Hepatocyte (in vitro differentiated cells): ENCODE results near the gene VANGL2. TPM values are rescaled to one million over a fixed set of nuclear protein-coding genes. Genes with fewer than 3 reads are reported as not detected.

Experiments used
- DNase-seq: peaks from one replicate; pipeline ENCODE4 v3.0.0-alpha.2; 2016; ENCODE audit warnings: low spot score
- H2AFZ ChIP-seq: fragments of 200-600 bp; sonication (generic); 2 replicates; pipeline ENCODE4 v1.6.0; 2016; ENCODE audit warnings: antibody characterized with exemption, mild to moderate bottlenecking
- H3K27ac ChIP-seq: fragments of 200-600 bp; sonication (generic); 2 replicates; pipeline ENCODE4 v1.5.1; 2016; ENCODE audit warnings: mild to moderate bottlenecking
- H3K27me3 ChIP-seq: fragments of 200-600 bp; sonication (generic); 2 replicates; pipeline ENCODE4 v1.6.1; 2016
- H3K36me3 ChIP-seq: fragments of 200-600 bp; sonication (generic); replicated peaks from 2 replicates; pipeline ENCODE4 v1.5.1; 2016; ENCODE audit warnings: low read depth; ENCODE audit not compliant: insufficient read depth
- H3K4me1 ChIP-seq: fragments of 200-600 bp; sonication (generic); 2 replicates; pipeline ENCODE4 v1.5.1; 2016; ENCODE audit warnings: mild to moderate bottlenecking, moderate library complexity; ENCODE audit not compliant: insufficient read depth
- H3K4me2 ChIP-seq: fragments of 200-600 bp; sonication (generic); 2 replicates; pipeline ENCODE4 v1.6.0; 2016
- H3K4me3 ChIP-seq: fragments of 200-600 bp; sonication (generic); 2 replicates; pipeline ENCODE4 v1.5.1; 2016; ENCODE audit warnings: mild to moderate bottlenecking
- H3K79me2 ChIP-seq: fragments of 200-600 bp; sonication (generic); 2 replicates; pipeline ENCODE4 v1.6.0; 2017; ENCODE audit warnings: mild to moderate bottlenecking
- H3K9me2 ChIP-seq: fragments of 200-600 bp; sonication (generic); replicated peaks from 2 replicates; pipeline ENCODE4 v1.6.0; 2017; ENCODE audit warnings: mild to moderate bottlenecking; ENCODE audit not compliant: insufficient read depth
- H3K9me3 ChIP-seq: fragments of 200-600 bp; sonication (generic); 2 replicates; pipeline ENCODE4 v1.5.1; 2016; ENCODE audit warnings: low read depth, mild to moderate bottlenecking
- H4K20me1 ChIP-seq: fragments of 200-600 bp; sonication (generic); 2 replicates; pipeline ENCODE4 v1.6.0; 2016; ENCODE audit warnings: mild to moderate bottlenecking; ENCODE audit not compliant: insufficient read depth, poor library complexity, severe bottlenecking
- CTCF ChIP-seq: fragments of 200-600 bp; sonication (generic); IDR thresholded peaks from 2 replicates; pipeline ENCODE4 v1.5.1; 2016; ENCODE audit warnings: antibody characterized with exemption, mild to moderate bottlenecking; ENCODE audit not compliant: poor library complexity
- EZH2 ChIP-seq: fragments of 200-600 bp; sonication (generic); IDR thresholded peaks from 2 replicates; pipeline ENCODE4 v1.6.1; 2016; ENCODE audit warnings: antibody characterized with exemption, mild to moderate bottlenecking, borderline replicate concordance
- EZH2phosphoT487 ChIP-seq: fragments of 200-600 bp; sonication (generic); IDR thresholded peaks from one replicate; pipeline ENCODE4 v1.6.1; 2018; ENCODE audit warnings: antibody characterized with exemption, mild to moderate bottlenecking, low read depth, moderate library complexity; ENCODE audit not compliant: unreplicated experiment, severe bottlenecking
- WGBS: methylation state at CpG from one replicate; pipeline ENCODE4 v1.1.6; 2016; ENCODE audit warnings: low lambda C conversion rate; ENCODE audit errors: missing lambda C conversion rate; 5-methylcytosine and 5-hydroxymethylcytosine counted together
- polyA plus RNA-seq: library from polyadenylated mRNA; unstranded; fragments of >200 nt; fragmentation: Nextera tagmentation; extraction: Ambion mirVana; gene quantifications from 2 replicates; pipeline ENCODE4 v1.2.1, GENCODE V29; 2016
- total RNA-seq: library from RNA; depleted of rRNA; stranded (reverse); fragments of >200 nt; gene quantifications from 2 replicates; pipeline ENCODE4 v1.2.3, GENCODE V29; 2014

VANGL2 gene
- total and polyA plus RNA-seq, 2 experiments from 2014 or later = 8.2 to 10.9 TPM

- Histone ChIP-seq H3K27ac (peak overlapping the region; percentile 30), H3K79me2 (no peaks in the 10 kb centered on the region)
- 53% methylated on average over 2 of the region's 2 CpGs for WGBS
These were observed 28.8 kb downstream of the VANGL2 start for GRCh38 chr1:160429125-160429561.

DNA sequence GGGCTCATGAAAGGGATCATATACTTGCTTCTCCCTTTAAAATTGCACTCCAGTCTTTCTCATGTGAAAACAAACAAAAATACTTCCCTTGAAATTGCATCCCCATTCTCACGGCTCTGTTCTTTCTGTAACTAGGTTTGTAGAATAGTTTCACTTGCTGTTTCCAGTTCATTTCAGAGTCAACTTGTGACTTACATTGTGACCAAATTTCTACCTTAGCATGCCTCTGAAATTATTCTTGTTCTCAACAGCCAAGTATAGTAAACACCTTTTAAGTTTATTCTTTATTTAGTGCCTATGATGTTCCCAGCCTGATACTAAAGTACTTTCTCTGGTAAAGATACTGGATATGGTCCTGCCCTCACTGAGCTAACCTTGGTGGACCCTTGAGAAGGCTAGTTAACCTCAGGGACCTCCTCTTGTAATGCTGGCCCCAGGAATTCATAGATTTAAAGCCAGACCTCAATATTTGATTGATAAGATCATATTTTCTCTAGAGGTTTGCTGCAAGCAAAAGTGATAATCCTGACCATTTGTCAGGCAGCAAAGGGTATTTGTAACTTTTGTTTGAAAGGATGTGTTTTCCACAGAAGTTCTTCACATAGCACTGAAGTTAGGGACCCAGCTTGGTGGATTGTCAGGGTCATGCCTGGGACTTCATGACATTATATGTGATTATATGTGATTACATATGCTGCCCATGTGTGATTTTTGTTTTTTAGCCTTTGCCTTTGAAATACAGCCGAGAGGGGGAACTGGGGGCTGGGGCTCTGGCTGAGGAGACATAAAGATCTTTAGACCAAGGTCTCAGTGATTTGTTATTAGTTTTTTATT is 29.6 kb downstream of the VANGL2 start:
- no peak overlapping the region for H3K27ac ChIP-seq
- H2AFZ ChIP-seq = no peak overlapping the region
- no peaks in the 10 kb centered on the region for H4K20me1 ChIP-seq
- TF ChIP-seq EZH2 = no peak
- no peak for TF ChIP-seq CTCF
- no peak for TF ChIP-seq EZH2phosphoT487
- no peaks in the 10 kb centered on the region for H3K4me1 ChIP-seq
- no peaks in the 10 kb centered on the region for H3K79me2 ChIP-seq
- H3K9me3 ChIP-seq = no peaks in the 10 kb centered on the region
- 87% methylated on average over 2 of the region's 2 CpGs for WGBS
- no peaks in the 10 kb centered on the region for H3K36me3 ChIP-seq
- H3K4me3 ChIP-seq = no peak overlapping the region
- no peak for DNase-seq
- H3K4me2 ChIP-seq = no peak overlapping the region
- no peaks in the 10 kb centered on the region for H3K9me2 ChIP-seq
- no peaks in the 10 kb centered on the region for H3K27me3 ChIP-seq

More at GRCh38 chr1:160429125-160429561, 28.8 kb downstream of the VANGL2 start:
- no peak for DNase-seq
- H4K20me1 ChIP-seq = no peaks in the 10 kb centered on the region
- H3K27me3 ChIP-seq = no peaks in the 10 kb centered on the region
- no peaks in the 10 kb centered on the region for H3K9me3 ChIP-seq
- H3K9me2 ChIP-seq = no peaks in the 10 kb centered on the region
- H3K4me1 ChIP-seq = no peaks in the 10 kb centered on the region
- H3K36me3 ChIP-seq = no peaks in the 10 kb centered on the region
- no peak for TF ChIP-seq EZH2
- TF ChIP-seq EZH2phosphoT487 = no peak
- TF ChIP-seq CTCF = no peak
- H3K4me2 ChIP-seq = no peak overlapping the region
- H2AFZ ChIP-seq = no peak overlapping the region
- no peak overlapping the region for H3K4me3 ChIP-seq

GRCh38 chr1:160431006-160431405 is 30.6 kb downstream of the VANGL2 start:
- no peaks in the 10 kb centered on the region for H3K9me2 ChIP-seq
- no peak for TF ChIP-seq EZH2
- no peak for TF ChIP-seq CTCF
- no peak for TF ChIP-seq EZH2phosphoT487
- peaks cover 3% of the 10 kb centered on the region for H3K27me3 ChIP-seq
- no peak overlapping the region for H3K4me3 ChIP-seq
- WGBS = 85% methylated on average over 5 of the region's 5 CpGs
- no peaks in the 10 kb centered on the region for H4K20me1 ChIP-seq
- no peak overlapping the region for H3K4me2 ChIP-seq
- H2AFZ ChIP-seq = no peak overlapping the region
- H3K27ac ChIP-seq = no peak overlapping the region
- no peaks in the 10 kb centered on the region for H3K4me1 ChIP-seq
- H3K79me2 ChIP-seq = no peaks in the 10 kb centered on the region
- H3K36me3 ChIP-seq = no peaks in the 10 kb centered on the region
- no peaks in the 10 kb centered on the region for H3K9me3 ChIP-seq
- DNase-seq = no peak
